GM21619 (cell line): ENCODE results near the gene LINGO1.

Source experiments
- ATAC-seq: cut with Tn5 transposase; IDR thresholded peaks from one replicate; pipeline ENCODE4 v1.9.1; 2021; ENCODE audit not compliant: unreplicated experiment

The LINGO1 gene

DNA sequence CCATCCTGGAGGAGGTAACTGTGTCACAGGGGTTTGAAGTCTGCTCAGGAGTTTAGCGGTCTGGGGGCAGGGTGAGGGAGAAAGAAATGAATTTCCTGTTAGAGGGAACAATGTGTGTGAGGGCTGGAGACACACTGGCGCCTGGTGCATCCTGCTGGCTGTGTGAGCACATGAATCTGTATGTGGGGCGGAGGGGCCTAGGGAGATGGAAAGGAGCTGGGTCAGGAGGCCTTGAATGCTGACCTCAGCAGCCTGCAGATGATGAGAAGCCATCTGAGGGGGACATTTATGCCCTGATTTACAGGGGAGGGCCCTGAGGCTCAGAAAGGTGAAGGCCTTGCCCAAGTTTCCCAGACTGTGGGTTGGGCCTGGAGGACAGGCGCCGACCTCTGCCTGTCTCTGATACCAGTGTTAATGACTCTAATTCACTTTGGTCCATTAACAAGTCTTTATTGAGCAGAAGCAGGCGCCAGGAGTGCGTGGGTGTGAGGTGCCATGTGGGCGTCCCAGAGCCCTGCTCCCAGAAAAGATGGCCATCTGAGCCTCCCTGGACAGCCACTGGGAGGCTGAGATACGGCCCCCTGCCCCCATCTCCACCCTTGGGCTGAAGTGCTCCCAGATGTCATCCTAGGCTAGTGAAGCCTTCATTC, 34.8 kb downstream of the LINGO1 start:
- ATAC-seq: no peak

DNA sequence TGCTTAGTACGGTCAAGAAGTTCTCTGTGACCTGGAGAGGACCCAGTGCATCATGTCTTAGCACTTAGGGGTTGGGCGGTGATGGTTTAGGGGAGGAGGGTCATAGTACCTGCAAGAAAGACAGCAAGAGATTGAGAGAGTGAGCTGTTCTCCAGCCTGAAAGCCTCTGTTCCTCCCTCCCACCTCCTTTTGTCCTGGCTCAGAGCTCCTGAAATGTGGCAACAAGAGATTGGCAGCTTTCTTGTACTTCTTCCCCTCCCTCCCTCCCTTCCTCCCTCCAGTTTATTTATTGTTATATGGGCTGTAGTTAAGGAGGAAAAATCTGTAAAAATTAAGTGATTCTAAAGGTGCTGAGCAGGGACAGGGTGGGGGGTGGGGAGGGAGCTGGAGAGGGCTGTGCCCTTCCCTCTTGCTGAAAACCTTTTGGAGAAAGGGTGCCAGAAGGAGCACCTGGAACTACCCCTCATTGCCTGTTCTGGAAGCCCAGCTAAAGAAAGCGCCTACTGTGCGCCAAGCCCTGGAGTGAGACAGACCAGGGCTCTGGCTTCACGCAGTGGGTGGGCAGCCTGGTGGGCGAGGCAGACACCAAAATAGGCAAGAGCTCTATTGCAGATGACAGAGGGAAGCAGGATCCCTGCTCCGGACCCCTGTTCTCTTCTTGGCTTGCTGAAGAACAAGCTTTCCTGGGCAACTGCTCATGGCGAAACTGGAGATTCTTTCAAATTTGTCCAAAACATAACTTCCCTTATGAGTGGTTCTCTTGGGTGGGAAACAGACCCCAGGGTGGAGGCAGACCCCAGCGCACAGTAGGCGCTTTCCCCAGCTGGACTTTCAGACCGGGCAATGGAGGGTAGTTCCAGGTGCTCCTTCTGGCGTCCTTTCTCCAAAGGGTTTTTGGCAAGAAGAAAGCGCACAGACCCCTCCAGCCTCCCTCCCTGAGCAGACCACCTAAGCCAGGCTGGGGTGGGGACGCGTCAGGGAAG, 35.6 kb downstream of the LINGO1 start:
- ATAC-seq: no peak

DNA sequence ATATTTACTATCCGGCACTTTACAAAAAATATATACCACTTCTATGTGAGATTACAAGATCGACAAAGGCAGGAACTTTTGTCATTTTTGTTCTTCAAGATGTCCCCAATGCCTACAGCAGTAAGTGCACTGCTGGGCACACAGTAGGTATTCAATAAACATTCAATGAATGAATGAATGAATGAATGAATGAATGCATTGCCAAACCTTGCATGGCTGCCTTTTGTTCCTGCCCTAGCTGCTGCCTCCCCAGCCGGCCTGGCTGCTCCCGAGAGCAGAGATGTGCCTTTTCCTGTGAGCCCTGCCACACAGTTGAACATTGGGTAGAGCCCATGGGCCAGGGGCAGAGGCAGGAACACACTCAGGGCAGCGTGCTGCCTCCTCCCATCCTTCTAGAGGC, 37.5 kb downstream of the LINGO1 start:
- ATAC-seq: no peak

DNA sequence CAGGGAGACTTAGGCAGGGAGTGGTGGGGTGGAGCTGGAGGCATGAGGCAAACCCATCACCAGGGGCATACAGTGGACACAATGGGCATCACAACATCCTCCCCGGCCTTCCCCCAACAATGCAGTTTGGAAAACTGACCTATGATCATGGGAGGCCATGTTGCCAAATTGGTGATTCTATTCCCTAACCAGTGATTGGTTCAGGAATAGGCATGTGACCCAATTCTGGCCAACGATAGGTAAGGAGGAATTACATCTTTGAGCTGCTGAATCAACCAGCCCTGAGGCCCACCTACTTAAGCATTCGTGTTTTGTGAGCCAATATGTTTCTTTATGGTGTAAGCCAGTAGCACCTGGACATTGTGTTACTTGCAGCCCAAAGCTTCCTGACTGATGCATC, 40.0 kb downstream of the LINGO1 start:
- ATAC-seq: no peak

DNA sequence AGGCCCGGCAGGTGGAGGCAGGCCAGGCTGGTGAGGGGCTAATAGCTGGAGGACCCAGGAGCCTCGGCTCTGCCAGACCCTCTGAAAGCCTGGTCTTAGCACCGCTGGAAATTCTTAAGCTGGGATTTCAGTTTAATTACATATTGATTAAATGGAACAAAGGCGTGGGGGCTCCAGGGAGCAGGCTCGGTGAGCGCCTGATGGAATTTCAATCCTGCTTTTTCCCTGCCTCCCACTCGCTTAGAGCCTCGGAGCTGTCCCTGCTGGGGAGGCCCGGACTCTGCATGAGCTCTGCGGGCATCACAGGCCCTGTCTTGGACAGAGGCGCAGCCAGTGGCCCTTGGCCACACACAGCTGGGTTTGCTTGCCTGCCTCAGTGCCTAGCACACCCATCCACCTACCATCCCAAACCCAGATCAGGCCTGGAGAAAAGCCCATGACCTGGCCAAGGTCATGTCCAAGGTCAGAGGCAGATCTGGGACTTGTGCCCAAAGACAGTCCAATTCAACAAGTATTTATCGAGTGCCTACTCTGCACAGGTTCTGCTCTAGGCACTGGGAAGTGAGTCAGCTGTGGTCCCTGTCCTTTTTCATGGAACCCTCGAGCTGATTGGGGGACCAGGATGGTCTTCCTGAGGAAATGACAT, 40.6 kb downstream of the LINGO1 start:
- no peak for ATAC-seq

DNA sequence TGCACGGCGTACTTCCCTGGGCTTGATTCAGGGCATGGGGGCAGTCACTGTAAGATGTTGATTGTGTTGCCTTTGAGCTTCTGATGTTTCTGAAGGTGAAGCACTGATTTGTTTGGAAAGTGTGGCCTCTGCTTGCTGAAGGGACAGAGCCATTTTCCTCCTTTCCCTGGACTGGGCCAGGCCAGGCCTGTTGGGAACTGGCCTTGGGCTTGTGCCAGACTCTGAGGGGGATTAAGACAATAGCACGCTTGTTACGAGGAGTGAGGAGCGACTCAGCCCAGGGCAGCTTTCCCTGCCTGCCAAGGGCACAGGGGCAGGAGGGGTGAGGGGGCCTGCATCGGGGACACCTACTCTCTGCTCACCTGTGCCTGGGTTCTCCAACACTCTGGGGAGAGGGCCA, 42.9 kb downstream of the LINGO1 start:
- ATAC-seq: no peak

DNA sequence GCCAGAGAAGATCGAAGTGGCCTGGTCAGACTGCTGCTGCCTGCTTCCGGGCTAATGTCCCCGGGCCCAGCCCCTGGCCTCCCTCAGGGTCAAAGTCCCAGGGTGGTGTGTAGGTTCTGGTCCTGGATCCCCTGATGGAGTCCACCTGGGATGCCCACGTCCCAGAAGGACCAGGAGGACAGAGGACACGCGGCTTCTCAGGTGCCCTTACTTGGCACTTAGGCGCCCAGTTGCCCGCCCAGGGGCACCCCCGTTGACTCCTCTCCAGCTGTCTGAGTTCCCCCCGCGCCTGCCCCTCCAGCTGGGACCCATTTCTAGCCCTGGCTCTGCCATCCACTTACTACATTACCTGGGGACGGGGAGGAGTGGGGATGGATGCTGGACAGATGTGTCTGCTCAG, 44.6 kb downstream of the LINGO1 start:
- no peak for ATAC-seq

DNA sequence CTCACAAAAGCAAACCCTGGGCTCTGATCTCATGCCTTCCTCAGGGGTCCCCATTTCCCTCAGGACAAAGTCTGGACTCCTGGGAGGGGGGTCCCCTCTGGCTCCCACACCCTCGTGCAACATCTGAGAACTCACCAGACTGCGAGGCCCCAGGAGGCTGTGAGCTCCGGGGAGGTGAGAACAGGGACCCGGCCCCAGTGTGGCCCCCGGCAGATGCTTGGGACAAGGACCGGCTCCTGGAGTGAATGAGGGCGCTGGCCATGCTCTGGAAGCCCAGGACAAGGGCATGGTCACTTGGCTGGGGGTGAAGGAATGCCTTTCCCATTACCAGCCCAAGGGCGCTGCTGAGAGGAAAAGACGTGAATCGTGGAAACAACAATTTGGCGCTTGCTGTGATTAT, 48.0 kb downstream of the LINGO1 start:
- no peak for ATAC-seq

DNA sequence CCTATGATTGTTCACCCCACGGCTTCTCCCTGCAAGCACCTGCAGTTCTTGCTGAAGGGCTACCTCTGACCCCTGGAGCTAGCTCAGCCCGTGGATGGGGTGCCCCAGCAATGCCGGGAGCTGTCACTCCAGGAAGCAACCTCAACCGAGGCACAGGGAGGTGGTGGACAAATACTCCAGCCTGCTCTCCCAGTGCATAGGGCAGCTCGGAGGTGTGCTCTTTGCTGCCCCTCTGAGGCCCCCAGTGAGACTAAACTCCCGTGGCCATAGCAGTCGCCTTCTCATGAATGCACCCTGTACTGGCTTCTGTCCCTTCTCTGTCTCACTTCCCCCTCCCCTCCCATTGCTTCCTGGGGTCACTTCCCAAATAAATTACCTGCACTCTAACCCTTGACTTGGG, 48.5 kb downstream of the LINGO1 start:
- ATAC-seq: no peak

DNA sequence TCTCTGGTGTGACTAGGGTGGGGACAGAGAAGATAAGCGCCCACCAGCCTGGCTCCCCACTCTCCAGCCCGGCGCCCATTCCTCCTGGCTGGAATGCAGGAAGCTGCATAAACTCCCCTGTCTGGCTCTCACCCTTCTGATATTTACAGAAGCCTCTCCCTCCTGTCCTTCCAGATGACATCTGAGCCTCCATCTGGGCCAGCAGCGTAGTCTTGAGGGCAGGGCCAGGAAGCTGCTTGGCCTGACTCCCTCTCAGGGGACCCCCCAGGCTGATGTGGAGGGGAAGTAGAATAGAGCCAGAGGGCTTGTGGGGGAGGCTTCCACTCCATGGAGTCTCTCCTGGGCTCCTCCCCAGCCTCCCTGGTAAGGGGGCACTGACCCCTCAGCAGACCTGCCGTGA, 49.9 kb downstream of the LINGO1 start:
- ATAC-seq: no peak

DNA sequence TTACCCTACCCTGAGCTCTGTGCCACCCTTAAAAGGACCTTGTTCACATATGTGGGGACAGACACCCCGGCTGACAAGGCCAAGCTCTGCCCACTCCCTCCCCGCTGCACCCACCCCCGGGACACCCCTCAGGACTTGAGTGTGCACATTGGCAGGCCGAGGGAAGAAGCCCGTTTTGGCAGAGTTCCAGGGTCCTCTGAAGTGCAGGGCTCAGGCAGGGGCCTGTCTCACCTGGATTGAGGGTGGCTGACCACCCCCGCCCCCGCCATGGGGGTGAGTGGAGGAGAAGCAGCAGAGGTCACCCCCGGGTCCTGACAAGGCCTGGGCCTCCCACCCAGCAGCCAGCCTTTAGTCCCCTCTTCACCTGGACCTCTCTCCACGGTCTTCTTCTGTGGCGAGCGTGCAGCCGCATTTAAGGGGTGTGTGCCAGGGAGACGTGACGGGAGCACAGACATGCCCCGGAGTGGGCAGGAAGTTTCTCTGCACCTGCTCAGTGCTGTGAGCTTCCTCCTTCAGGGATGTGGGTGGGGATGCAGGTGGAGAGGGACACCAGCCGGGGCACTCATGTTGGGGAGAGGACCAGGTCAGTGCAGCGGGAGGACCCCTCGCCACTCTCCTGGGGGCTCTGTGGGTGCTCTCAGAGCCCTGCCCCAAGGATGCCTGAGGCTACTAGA, 50.7 kb downstream of the LINGO1 start:
- no peak for ATAC-seq

DNA sequence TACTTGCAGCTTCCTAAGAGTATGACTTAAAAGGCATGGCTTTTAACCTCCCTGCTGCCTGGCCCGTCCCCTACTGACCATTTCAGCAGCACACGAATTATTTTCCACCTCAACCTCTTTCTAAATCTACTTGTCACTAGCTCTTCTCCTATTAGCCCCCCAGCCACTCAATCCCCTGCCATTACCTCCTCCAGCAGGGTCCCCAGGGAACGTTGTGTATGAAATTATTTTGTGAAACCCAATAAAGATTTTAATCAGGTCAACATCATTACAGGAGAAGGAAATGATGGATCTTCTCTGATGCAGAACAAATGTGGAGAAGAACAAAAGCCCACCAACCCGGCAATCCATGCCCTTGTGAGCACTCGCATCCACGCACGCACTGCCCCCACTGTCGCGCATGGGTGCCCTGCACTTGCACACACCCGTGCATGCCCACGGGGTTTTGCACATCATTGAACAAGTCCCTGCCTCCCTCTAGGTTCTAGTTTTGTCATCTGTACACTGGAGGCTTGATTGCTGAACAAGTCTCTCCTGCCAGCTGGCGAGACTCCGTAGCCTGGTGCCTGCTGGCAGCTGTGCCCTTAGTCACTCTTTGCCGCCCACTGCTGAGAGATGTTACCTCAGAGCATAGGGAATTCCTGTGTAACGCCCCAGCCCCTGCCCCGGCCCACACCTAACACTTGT, 51.6 kb downstream of the LINGO1 start:
- no peak for ATAC-seq

DNA sequence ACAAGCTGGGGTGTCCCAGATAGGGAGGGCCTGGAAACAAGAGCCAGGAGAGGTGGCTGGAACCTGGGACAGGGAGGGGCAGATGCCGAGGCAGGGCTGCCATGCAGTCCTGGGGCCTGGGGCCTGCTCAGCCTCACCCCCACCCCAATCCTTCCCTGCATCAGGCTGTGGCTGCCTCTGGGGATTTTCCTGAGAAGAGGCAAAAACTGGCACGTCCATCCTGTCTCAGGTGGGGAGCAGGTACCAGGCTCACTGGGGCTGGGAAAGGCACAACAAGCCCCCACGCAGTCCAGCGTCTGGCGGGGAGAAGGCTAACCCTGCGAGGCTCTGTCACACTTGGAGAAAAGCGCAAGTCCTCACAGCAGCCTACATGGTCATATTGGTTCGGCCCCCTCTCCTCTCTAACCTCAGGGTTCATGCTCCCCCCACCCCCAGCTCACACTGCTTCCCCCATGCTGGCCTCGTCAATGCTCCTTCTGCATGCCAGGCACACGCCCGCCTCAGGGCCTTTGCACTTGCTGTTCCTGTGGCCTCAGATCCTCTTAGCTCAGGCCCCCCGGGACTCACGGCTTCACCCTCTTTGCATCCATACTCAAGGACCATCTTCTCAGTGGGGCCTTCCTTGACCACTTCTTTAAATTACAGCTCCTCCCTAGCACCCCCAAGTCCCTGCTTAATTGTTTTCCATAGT, 53.1 kb downstream of the LINGO1 start:
- ATAC-seq: no peak

DNA sequence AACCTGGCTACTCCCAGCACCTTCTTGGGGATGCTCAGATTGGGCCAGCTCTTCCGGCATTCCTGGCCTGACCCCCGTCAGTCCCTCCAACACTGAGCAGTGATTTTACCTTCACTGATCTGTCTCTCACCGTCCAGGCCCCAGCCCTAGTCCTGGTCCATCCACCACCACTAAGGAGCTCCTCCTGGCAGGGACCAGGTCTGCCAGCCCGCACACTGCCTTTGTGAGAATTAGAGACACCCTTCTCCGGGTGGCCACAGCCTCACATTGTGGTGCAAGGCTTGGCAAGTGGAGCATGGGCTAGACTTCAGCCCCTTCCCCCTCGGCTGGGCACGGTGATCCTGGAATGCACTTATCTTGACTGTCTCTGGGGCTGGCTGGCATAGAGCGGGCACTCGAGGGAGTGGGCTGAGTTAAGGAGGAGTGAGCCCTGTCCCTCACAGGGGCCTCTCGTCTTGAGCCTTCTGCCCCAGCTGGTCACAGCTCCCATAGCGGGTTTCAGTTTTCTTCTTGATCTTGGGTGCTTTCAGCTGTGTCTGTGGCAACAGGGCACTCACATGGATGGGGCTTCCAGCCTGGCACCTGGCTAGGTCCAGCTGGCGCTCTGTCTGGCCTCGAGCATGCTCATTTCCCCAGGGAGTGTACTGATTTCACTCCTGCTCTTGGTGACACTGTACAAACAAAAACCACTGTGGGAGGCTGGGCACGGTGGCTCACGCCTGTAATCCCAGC, 53.9 kb downstream of the LINGO1 start:
- no peak for ATAC-seq

DNA sequence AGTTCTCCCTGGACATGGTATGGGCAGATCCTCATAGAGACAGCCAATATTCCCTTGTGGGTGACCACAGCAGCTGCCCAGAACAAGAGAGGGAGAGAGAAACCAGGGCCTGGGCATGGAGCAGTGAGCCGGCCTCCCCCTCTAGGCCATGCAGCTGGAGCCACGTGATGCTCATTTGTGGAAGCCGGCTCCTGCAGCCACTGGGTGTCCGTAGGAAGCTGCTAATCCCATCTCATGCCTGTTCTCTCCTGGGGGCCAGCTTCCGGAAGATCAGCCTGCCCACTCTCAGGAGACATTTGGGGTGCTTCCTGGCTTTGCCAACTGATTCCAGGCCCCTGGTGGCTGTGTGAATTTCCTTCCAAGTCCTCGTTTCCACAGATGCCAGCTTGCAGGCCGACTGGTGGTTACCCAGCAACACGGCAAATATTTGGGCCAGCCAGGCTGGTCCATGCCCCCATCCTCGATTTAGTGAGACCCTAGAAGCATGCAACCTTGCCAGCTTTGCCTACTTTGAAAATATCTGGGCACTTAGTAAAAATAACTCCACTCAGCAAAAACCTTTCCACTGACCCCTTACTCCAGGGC, 55.3 kb downstream of the LINGO1 start:
- no peak for ATAC-seq

DNA sequence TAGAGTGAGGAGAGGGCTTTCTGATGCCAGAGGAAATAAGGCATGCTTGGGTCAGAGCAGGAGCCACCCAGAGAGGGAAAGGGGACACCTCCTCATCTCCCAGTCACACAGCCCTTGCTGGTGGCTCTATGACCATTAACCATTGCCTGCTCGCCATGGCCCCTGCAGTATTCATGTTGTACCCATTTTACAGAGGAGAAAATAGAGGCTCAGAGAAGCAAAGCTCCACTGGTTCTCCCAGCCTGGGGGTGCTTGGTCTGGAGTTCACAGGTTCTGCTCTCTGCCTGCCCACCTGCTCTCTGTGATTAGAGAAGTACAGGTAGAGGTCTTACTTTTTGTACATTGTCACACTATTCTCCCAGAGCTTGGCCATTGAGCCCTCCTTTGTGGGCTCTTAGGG, 56.2 kb downstream of the LINGO1 start:
- no peak for ATAC-seq

DNA sequence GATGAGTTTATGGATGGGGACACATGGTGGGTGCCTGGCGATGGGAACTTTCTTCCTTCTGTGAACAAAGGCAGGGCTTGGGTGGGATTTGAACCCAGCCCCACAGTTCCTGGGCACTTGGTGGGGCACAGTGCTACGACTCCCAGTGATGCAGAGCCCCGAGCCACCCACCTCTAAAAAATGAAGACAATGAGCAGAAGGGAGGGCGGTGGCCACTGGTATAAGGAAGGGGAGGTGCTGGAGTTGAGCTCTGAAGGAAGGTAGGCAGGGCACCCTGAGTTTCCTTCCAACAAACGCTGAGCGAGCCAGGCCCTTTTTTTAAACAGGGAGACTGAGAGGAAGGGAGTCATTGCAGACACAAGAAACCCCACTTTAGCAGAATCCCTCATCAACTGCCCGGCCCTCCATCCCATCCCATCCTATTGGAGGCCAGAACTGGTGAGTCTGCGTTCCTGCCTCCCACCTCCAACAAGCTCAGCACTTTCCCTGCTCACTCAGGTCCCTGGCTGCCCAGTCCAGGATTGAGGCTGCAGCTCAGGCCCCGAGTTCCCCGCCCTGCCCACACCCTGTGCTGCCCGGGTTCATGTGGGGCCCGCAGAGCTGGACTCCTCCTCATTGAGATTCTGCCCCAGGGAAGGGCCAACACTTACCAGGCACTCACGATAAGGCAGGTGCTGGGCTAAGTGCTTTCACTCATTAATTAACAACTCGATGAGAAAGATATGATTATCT, 57.3 kb downstream of the LINGO1 start:
- ATAC-seq: no peak

DNA sequence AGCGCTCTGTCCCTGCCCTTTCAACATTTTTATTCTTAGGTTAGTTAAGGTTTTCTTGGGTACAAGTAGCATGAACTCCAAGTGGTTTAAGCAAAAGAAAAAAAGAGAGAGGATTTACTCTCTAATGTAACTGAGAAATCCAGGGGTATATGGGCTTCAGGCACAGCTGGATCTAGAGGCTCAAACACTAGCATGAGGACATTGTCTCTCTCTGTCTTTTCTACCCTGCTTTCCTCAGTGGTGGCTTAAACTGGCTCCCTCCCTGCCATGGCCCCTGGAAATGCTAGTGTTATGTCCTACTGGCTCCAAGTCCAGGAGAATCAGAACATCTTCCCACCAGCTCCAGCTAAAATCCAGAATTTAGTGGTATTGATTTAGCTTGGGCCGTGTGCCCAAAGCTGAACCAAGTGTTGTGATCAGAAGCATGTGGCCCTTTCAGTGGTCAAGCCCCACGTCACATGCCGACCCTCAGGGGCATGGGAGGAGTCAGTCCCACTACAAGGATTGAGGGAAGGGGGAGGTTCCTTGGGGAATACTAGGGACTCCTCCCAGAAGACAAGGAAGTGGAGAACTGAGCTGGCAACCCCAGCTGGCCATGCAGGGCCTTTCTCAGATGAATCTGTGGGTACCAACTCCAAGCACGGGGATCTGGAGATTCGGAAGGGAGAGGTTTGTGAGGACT, 58.0 kb downstream of the LINGO1 start:
- ATAC-seq: no peak
